ENCODE data around the gene FAM163B.

Gene FAM163B

DNA sequence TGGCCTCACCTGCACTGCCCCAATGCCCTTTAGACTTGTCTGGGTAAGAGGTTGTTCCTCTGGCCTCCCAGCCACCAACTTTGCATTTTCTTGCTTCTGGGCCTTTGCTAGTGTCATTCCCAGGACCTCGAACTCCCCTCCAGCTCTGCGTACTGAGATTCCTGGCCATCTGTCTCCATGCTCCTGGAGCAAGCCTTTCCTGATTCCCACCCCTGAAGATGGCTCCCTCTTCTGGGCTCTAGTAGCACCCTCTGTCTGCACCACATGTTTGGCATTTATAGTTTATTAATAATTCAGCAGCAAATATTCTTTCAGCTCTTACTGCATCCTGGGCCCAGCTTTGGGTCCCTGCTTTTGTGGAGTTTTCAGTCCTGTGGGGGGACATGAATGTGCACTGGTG, 14.9 kb downstream of the FAM163B start:
- no peak for DNase-seq (ENCODE audit: low read depth)
- TF ChIP-seq, protein P1, sequence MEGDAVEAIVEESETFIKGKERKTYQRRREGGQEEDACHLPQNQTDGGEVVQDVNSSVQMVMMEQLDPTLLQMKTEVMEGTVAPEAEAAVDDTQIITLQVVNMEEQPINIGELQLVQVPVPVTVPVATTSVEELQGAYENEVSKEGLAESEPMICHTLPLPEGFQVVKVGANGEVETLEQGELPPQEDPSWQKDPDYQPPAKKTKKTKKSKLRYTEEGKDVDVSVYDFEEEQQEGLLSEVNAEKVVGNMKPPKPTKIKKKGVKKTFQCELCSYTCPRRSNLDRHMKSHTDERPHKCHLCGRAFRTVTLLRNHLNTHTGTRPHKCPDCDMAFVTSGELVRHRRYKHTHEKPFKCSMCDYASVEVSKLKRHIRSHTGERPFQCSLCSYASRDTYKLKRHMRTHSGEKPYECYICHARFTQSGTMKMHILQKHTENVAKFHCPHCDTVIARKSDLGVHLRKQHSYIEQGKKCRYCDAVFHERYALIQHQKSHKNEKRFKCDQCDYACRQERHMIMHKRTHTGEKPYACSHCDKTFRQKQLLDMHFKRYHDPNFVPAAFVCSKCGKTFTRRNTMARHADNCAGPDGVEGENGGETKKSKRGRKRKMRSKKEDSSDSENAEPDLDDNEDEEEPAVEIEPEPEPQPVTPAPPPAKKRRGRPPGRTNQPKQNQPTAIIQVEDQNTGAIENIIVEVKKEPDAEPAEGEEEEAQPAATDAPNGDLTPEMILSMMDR (IDR thresholded peaks at IDR 0.05; ENCODE audit: low read length, missing control alignments) = no peak
- H3K4me3 ChIP-seq (replicated peaks; ENCODE audit: low read depth, low read length) = no peak overlapping the region

DNA sequence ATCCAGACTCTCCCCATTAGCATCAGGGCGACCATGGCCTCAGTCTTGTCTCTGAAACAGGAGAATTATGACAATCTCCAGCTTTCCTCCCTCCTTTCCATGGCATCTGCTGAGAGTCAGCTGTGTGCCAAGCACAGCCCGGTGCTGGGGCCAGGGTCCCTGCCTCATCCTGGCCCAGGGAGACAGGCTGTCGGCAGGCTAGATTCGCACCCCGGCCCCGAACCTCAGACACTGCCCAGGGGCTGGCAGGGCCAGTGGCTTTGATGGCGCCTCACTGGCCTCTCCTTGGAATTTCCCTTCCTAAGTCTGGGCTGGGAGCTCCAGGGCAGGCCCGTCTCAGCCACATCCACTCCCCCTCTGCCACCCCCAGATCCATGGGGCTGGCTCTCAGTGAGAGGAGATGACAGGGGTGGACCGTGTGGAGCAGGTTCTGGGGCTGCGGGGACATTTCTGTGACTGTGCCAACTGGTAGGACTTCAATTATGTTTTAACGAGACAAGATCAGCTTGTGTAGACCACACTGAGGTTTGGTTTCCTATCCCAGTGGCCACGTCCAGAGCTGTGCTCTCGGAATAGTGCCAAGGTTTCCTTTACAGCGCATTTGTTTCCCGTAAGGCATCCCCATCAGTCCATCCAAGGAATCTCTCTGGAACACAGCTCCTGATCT, 15.5 kb downstream of the FAM163B start:
- no peak for DNase-seq (ENCODE audit: low read depth)
- TF ChIP-seq, protein P1 (IDR thresholded peaks at IDR 0.05; ENCODE audit: low read length, missing control alignments) = no peak
- H3K4me3 ChIP-seq (replicated peaks; ENCODE audit: low read depth, low read length) = no peak overlapping the region

DNA sequence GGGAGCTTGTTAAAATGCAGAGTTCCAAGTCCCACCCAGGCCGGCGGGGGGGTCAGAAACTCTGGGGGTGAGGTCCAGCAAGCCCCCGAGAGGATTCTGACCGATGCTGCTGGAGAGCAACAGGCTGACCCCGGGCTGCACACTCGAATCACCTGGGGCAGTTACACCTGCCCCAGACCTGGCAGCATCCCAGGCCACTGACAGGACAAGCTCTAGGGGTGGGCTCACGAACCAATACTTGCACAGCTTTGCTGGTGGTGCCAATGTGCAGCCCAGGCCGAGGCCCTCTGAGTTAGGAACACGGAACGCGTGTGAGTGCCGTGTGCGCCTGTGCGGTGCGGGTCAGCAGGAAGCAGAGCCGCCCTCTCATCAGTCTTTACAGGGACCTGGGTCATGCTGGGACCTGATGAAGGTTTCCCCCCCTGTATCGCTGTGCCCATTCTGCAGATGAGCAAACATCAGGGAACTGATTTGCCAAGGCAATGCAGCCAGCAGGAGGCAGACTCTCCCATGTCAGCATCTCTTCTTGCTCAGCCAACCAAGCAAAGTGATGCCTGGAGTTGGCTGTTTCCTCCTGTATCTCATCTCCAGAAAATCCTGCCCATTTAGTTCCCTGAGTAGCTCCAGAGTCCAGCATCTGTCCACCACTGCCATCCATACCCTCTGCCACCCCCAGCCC, 16.3 kb downstream of the FAM163B start:
- peak; percentile 29 for DNase-seq (ENCODE audit: low read depth)
- no peak overlapping the region for H3K4me3 ChIP-seq (replicated peaks; ENCODE audit: low read depth, low read length)
- TF ChIP-seq, protein P1 (IDR thresholded peaks at IDR 0.05; ENCODE audit: low read length, missing control alignments) = peak; percentile 36

DNA sequence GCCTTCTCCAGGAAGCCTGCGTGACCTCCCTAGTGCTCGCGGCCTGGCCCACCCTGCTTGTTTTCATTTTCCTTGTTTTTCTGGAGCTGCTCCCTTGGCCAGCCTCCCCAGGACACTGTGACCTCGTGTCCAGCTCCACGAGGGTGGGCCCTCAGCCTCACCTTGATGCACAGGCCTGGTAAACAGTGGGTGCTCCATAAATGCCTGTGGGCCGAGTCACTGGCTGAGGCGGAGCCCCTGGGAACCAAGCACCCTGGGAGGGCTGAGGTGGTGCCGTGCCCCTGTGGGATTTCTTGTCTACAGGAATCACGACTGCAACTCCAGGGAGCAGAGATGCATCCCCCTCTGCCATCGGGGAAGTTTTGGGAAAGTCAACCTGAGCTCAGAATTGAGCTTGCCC, 17.2 kb downstream of the FAM163B start:
- no peak overlapping the region for H3K4me3 ChIP-seq (replicated peaks; ENCODE audit: low read depth, low read length)
- TF ChIP-seq, protein P1 (IDR thresholded peaks at IDR 0.05; ENCODE audit: low read length, missing control alignments) = no peak
- no peak for DNase-seq (ENCODE audit: low read depth)

DNA sequence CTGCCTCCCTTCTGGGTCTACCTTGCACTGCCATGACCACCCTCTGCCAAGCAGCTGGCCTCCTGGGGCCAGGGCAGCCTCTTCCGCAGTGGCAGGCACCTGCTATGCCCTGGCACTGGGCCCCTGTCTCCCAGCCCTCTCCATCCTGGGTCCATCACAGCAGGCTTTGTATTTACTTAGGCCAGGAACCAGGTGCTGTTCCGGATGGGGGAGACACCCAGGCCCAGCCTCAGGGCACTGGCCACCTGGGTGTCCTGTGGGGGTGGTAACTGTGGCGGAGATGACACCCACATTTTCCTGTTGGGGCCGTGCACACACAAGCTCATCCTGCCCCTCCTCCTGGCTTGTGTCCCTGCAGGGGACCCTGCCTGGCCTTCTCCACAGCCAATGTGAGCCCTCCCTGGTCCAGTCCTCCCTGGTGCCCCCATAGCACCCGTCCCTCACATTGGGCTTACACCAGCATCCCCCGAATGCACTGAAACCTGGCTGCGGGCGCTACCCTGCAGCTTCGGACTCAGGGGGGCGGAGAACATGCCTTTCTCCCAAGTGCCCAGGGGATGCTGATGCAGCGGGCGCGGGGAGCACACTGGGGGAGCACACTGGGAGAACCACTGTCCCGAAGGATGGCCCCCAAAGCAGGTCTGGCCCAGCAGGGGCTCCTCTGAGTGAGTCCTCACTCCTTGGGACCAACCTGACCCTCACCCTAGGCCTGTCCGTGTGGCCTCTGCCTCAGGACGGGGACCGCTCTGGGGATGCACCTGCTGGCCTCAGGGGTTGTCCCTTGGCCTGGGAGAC, 17.9 kb downstream of the FAM163B start:
- no peak overlapping the region for H3K4me3 ChIP-seq (replicated peaks; ENCODE audit: low read depth, low read length)
- TF ChIP-seq, protein P1 (IDR thresholded peaks at IDR 0.05; ENCODE audit: low read length, missing control alignments) = no peak
- no peak for DNase-seq (ENCODE audit: low read depth)

DNA sequence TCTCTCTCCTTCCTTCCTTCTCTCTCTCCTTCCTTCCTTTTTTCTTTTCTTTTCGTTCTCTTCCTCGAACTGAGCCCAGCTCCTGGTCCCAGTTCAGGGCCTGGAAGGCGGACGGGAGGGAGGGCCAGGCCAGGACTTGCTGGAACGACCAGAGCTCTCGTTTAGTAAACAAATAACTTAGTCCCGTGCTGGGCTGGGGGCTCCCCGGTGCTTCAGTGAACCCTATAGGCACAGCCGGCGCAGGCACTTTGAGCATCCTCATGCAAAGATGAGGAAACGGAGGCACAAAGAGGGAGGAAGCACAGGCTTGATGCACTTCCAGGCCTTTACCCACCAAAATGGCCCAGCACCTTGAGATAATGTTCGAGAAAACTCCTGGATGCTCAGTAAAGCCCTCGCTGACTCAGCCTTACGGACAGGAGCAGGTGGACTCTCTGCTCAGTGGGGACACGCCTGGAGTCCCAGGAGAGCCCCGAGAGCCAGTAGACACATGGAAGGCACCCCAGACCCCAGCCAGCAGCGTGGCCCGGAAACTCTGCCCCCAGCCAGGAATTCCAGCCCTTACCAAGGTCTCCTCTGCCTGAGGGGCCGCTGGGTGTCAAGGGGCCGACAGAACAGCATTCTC, 18.8 kb downstream of the FAM163B start:
- TF ChIP-seq, protein P1 (IDR thresholded peaks at IDR 0.05; ENCODE audit: low read length, missing control alignments) = no peak
- no peak for DNase-seq (ENCODE audit: low read depth)
- H3K4me3 ChIP-seq (replicated peaks; ENCODE audit: low read depth, low read length) = no peak overlapping the region

Data from fibroblast of pulmonary artery (primary cell).